ENCODE measurements around the gene CCDC188. TPM values are rescaled to one million over a fixed set of nuclear protein-coding genes. Genes with fewer than 3 reads are reported as not detected.
"Not testable (repeated sequence)": the region's sequence is repeated elsewhere in the genome, so short reads cannot be mapped to it uniquely, and the experiment has no call there.

The CCDC188 gene
- total RNA-seq, 1 donor: 0.36 TPM

DNA sequence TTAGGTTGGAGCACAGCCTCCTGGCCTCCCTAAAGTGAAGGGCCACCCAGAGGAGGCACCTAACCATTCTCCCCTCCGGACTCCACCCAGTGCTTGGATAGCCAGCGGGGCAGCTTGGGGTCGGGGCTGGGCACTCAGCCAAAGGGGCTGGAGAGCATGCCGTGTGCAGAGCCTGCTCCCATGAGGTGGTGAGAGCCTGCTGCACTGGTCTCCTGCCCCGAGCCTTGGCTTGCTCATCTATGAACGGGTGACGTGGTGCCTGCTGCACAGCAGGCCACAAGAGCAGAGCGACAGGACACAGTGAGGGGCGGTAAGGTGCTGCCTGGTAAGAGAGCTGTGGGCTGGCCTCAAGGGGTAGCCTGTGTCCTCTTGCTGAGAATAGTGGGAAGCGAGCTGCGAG, 14.0 kb upstream of the CCDC188 start:
- Histone ChIP-seq H3K4me3 (ENCODE audit: insufficient read depth, low read length) (no peak overlapping the region), H3K27ac (ENCODE audit: low read depth, low read length) (no peak overlapping the region), H3K27me3 (ENCODE audit: insufficient read depth, low read length) (no peaks in the 10 kb centered on the region), H3K79me2 (ENCODE audit: insufficient read depth, low read length) (no peaks in the 10 kb centered on the region), H3K4me1 (ENCODE audit: insufficient read depth, low read length) (no peaks in the 10 kb centered on the region), H3K9me3 (ENCODE audit: low read depth, low read length) (no peaks in the 10 kb centered on the region), H4K20me1 (ENCODE audit: insufficient read depth, low read length) (no peaks in the 10 kb centered on the region), H3K36me3 (ENCODE audit: insufficient read depth, low read length) (no peaks in the 10 kb centered on the region), H2AFZ (ENCODE audit: low read length) (no peak overlapping the region), H3K4me2 (ENCODE audit: insufficient read depth, low read length) (no peak overlapping the region)
- DNase-seq (ENCODE audit: insufficient read length, low spot score, missing footprints): no peak
- TF ChIP-seq, protein P1, sequence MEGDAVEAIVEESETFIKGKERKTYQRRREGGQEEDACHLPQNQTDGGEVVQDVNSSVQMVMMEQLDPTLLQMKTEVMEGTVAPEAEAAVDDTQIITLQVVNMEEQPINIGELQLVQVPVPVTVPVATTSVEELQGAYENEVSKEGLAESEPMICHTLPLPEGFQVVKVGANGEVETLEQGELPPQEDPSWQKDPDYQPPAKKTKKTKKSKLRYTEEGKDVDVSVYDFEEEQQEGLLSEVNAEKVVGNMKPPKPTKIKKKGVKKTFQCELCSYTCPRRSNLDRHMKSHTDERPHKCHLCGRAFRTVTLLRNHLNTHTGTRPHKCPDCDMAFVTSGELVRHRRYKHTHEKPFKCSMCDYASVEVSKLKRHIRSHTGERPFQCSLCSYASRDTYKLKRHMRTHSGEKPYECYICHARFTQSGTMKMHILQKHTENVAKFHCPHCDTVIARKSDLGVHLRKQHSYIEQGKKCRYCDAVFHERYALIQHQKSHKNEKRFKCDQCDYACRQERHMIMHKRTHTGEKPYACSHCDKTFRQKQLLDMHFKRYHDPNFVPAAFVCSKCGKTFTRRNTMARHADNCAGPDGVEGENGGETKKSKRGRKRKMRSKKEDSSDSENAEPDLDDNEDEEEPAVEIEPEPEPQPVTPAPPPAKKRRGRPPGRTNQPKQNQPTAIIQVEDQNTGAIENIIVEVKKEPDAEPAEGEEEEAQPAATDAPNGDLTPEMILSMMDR (IDR thresholded peaks at IDR 0.05; ENCODE audit: extremely low read depth, low read depth, low read length): no peak

DNA sequence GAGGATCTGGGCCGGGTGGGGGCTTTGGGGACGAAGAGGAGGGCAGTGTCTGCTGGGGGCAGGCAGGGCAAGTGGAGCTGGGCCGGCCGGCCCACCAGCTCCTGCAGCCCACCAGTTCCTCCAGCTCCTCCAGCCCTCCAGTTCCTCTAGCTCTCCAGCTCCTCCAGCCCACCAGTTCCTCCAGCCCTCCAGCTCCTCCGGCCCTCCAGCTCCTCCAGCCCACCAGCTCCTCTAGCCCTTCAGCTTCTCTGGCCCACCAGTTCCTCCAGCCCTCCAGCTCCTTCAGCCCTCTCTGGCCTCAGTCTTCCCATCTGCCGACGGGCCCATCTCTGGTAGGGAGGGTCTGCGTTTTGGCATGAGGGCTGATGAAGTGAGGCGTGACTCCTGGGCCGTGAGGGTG, 9.2 kb upstream of the CCDC188 start:
- H2AFZ ChIP-seq (ENCODE audit: low read length): no peak overlapping the region

DNA sequence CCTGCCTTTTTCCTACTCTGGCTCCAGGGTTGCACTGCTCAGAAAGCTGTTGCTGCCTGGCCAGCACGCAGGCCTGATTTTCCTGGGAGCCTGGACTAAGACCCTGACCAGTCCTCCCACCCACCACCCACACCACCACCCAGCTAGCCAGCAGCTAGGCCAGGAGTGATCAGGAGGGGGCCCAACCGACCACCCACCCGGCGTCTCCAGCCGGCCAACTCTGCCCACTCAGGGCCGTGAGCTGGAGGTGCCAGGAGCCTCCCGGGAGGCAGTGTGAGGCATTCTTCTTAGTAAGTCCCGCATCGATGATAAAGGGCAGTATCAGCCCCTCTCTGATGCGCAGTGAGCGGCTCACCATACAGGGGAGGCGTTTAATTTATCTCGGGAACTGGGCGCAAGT, 8.7 kb upstream of the CCDC188 start:
- H3K27ac ChIP-seq (ENCODE audit: low read depth, low read length); DNase-seq (ENCODE audit: insufficient read length, low spot score, missing footprints); H3K4me2 ChIP-seq (ENCODE audit: insufficient read depth, low read length); H2AFZ ChIP-seq (ENCODE audit: low read length); H3K27me3 ChIP-seq (ENCODE audit: insufficient read depth, low read length); H3K79me2 ChIP-seq (ENCODE audit: insufficient read depth, low read length); H3K9me3 ChIP-seq (ENCODE audit: low read depth, low read length); H3K36me3 ChIP-seq (ENCODE audit: insufficient read depth, low read length); H3K4me3 ChIP-seq (ENCODE audit: insufficient read depth, low read length); H3K4me1 ChIP-seq (ENCODE audit: insufficient read depth, low read length): not testable (repeated sequence)
- H4K20me1 ChIP-seq (ENCODE audit: insufficient read depth, low read length): peaks cover 10% of the 10 kb centered on the region

More for the DNA sequence above, 9.2 kb upstream of the CCDC188 start:
- Histone ChIP-seq H3K9me3 (ENCODE audit: low read depth, low read length) (no peaks in the 10 kb centered on the region), H3K27me3 (ENCODE audit: insufficient read depth, low read length) (no peaks in the 10 kb centered on the region), H3K36me3 (ENCODE audit: insufficient read depth, low read length) (no peaks in the 10 kb centered on the region), H3K4me3 (ENCODE audit: insufficient read depth, low read length) (no peak overlapping the region), H3K4me1 (ENCODE audit: insufficient read depth, low read length) (no peaks in the 10 kb centered on the region), H3K4me2 (ENCODE audit: insufficient read depth, low read length) (no peak overlapping the region), H3K79me2 (ENCODE audit: insufficient read depth, low read length) (no peaks in the 10 kb centered on the region), H4K20me1 (ENCODE audit: insufficient read depth, low read length) (peaks cover 10% of the 10 kb centered on the region), H3K27ac (ENCODE audit: low read depth, low read length) (no peak overlapping the region)
- DNase-seq (ENCODE audit: insufficient read length, low spot score, missing footprints): no peak
- TF ChIP-seq, protein P1 (IDR thresholded peaks at IDR 0.05; ENCODE audit: extremely low read depth, low read depth, low read length): no peak

DNA sequence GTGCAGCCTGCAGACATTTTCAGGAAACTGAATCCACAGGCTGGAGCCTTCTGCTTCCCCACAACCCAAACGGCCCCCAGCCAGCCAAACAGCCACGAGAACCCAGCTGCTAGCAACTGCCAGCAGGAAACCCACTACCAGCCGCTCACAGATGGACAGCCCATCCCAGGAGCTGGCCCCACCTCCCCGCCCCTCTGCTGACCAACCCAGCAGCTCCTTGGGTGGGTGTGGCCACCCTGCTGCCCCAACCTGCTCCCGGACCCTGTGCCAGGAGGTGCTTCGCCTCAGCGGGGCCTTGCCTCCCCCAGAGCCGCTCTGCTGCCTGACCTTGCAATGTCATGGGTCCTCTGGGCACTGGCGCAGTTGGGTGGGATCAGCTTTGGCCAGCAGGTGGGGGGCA, 8.2 kb upstream of the CCDC188 start:
- TF ChIP-seq, protein P1 (IDR thresholded peaks at IDR 0.05; ENCODE audit: extremely low read depth, low read depth, low read length): no peak
- DNase-seq (ENCODE audit: insufficient read length, low spot score, missing footprints): no peak
- Histone ChIP-seq H3K4me3 (ENCODE audit: insufficient read depth, low read length) (no peak overlapping the region), H3K4me2 (ENCODE audit: insufficient read depth, low read length) (no peak overlapping the region), H3K36me3 (ENCODE audit: insufficient read depth, low read length) (no peaks in the 10 kb centered on the region), H3K9me3 (ENCODE audit: low read depth, low read length) (no peaks in the 10 kb centered on the region), H4K20me1 (ENCODE audit: insufficient read depth, low read length) (peaks cover 10% of the 10 kb centered on the region), H3K27me3 (ENCODE audit: insufficient read depth, low read length) (no peaks in the 10 kb centered on the region), H2AFZ (ENCODE audit: low read length) (no peak overlapping the region), H3K27ac (ENCODE audit: low read depth, low read length) (no peak overlapping the region), H3K79me2 (ENCODE audit: insufficient read depth, low read length) (no peaks in the 10 kb centered on the region), H3K4me1 (ENCODE audit: insufficient read depth, low read length) (peaks cover 3% of the 10 kb centered on the region)
